Activated CD4-positive, alpha-beta T cell treated with anti-CD3 and anti-CD28 coated beads for 36 hours (primary cell): ENCODE results near the gene DLST. TPM values are rescaled to one million over a fixed set of nuclear protein-coding genes. Genes with fewer than 3 reads are reported as not detected.

Experiments used
- ATAC-seq: fragments of 200-7000 bp; cut with Tn5 transposase; one replicate; pipeline ENCODE4 v1.10.0; 2021; ENCODE audit warnings: mild to moderate bottlenecking, moderate library complexity
- CTCF ChIA-PET: fragments of 350-600 bp; sonication (Branson Sonifier 250); formaldehyde crosslinking; loops from one replicate; lab custom pipeline; 2021; ENCODE audit warnings: antibody characterized with exemption; lab: Charles Lee
- POLR2A ChIA-PET: fragments of 350-600 bp; sonication (Branson Sonifier 250); formaldehyde crosslinking; loops from one replicate; lab custom pipeline; 2021; ENCODE audit warnings: antibody characterized with exemption, inconsistent platforms; lab: Charles Lee
- DNase-seq: peaks from one replicate; pipeline ENCODE4 v3.0.0-alpha.2; 2020
- H3K27ac Mint-ChIP-seq: one replicate; pipeline ENCODE4 v1.8.0; 2021; ENCODE audit warnings: mixed read lengths
- H3K27me3 Mint-ChIP-seq: one replicate; pipeline ENCODE4 v1.8.0; 2021; ENCODE audit warnings: mixed read lengths
- H3K36me3 Mint-ChIP-seq: one replicate; pipeline ENCODE4 v1.8.0; 2021; ENCODE audit warnings: low read depth, mixed read lengths
- H3K4me1 Mint-ChIP-seq: one replicate; pipeline ENCODE4 v1.8.0; 2021; ENCODE audit warnings: mixed read lengths
- H3K4me3 Mint-ChIP-seq: one replicate; pipeline ENCODE4 v1.8.0; 2021; ENCODE audit warnings: mild to moderate bottlenecking, moderate library complexity, mixed read lengths
- H3K9me3 Mint-ChIP-seq: one replicate; pipeline ENCODE4 v1.8.0; 2021; ENCODE audit warnings: low read depth, mixed read lengths
- intact Hi-C, 2 experiments: fragments of 100-400 bp; cut with DNase I in 1 of 2; cut with micrococcal nuclease in 1 of 2; formaldehyde crosslinking; loops; one replicate each; pipeline versions ENCODE4 v1.14.2 to v1.15.1; 2022 to 2024; cut with DNase I, micrococcal nuclease
- total RNA-seq, 2 experiments: library from RNA; stranded (reverse); gene quantifications; one replicate each; pipeline ENCODE4 v1.2.3, GENCODE V29; 2021

Gene DLST
- 100 to 1,000 TPM; 103 to 120 TPM for total RNA-seq

DNA sequence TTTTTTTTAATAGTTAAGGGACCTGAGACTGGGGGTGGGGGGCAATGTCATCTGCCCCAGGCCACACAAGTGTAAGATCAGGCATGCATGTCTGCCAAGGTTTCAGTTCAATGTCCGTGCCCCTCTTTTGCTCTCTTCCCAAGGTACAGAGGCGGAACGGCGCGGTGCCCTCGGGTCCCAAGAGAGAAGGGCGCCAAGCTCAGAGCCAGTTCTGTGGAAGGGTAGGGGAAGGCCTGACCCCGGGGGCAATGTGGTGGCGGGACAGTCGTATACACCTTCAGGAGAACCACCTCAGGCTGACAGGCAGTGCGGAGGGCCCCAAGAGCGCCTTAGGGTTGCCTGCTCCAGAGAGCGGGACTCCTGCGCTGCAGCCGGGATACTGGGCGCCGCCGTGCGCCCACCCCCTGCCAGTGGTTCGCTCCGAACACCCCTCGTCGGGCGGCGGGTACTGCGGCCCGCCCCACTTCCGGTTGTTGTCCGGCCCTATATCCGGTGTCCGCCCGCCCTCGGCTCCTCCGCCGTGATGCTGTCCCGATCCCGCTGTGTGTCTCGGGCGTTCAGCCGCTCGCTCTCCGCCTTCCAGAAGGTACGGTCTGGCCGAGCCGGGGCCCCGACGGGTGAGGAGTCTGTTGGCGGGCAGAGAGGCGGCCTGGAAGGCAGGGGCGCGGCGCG is at the start of gene DLST:
Gene DLST (plus strand): TSS at position 486 of the 672 bp plus-strand sequence. CDS start 38 bp downstream, at position 524.
- Mint-ChIP-seq H3K36me3 (peaks cover 35% of the 10 kb centered on the region), H3K27ac (peak within 1 kb of the TSS; percentile 96), H3K27me3 (no peaks in the 10 kb centered on the region), H3K9me3 (no peaks in the 10 kb centered on the region), H3K4me1 (peaks cover 64% of the 10 kb centered on the region), H3K4me3 (peak within 1 kb of the TSS; percentile 99)
- peak; percentile 92 for DNase-seq
- POLR2A ChIA-PET = interaction anchor here (0.5 to 1.0 kb wide), 4 partner anchors 13 to 1030 kb away, joined by 3 to 4 read pairs (median 4); partner anchors contain the start of gene PTGR2
- CTCF ChIA-PET = interaction anchor here (0.6 to 12.0 kb wide), 10 partner anchors 10 to 63 kb away, joined by 3 to 98 read pairs (median 4); no protein-coding TSS in a partner anchor
- intact Hi-C loops = loop anchor here (1.0 to 5.0 kb wide), 10 partner anchors 15 to 781 kb away; partner anchors contain the start of genes AREL1 (in 1 of the 2), EIF2B2 (in 1 of the 2), ERG28 (in 1 of the 2) and FCF1 (in 1 of the 2)
- peak; percentile 89 for ATAC-seq

DNA sequence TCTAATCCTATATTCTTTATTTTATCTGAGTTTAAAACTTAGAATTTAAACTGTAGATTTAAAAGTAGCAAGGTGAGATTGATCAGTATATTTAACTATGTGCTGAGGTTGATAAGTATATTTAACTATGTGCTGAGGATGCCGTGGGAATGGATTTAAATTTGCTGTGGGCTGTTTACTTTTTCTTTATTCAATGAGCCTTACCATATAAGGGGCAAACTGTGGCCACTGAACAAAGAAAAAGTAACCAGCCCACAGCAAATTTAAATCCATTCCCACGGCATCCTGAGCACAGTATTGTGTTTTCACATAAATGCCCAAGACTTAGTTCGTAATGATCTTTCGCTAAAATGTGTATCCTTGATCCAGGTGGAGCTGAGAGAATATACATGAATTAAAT is 48.9 kb upstream of the DLST start:
- H3K36me3 Mint-ChIP-seq = peaks cover 33% of the 10 kb centered on the region

GRCh38 chr14:74834692-74835392 is 46.9 kb upstream of the DLST start:
- ChIA-PET POLR2A (no interaction called here), CTCF (interaction anchor here (0.6 to 6.3 kb wide), 4 partner anchors 10 to 899 kb away, joined by 3 to 38 read pairs (median 4); no protein-coding TSS in a partner anchor)
- no peak overlapping the region for H3K4me3 Mint-ChIP-seq
- intact Hi-C loops = no loop called here
- DNase-seq (no peak), ATAC-seq (no peak)
- peak overlapping the region; percentile 35 for H3K27ac Mint-ChIP-seq
- peaks cover 36% of the 10 kb centered on the region for H3K36me3 Mint-ChIP-seq
- H3K9me3 Mint-ChIP-seq = no peaks in the 10 kb centered on the region
- H3K27me3 Mint-ChIP-seq = no peaks in the 10 kb centered on the region
- H3K4me1 Mint-ChIP-seq = peaks cover 49% of the 10 kb centered on the region

More for the DNA sequence above, 48.9 kb upstream of the DLST start:
- Mint-ChIP-seq H3K27me3 (no peaks in the 10 kb centered on the region), H3K4me1 (peaks cover 34% of the 10 kb centered on the region), H3K9me3 (no peaks in the 10 kb centered on the region), H3K4me3 (no peak overlapping the region), H3K27ac (no peak overlapping the region)
- ATAC-seq (no peak), DNase-seq (no peak)
- POLR2A ChIA-PET = no interaction called here
- intact Hi-C loops = no loop called here
- CTCF ChIA-PET = no interaction called here

GRCh38 chr14:74835645-74836250 is 46.0 kb upstream of the DLST start:
- ATAC-seq (no peak), DNase-seq (peak; percentile 25)
- ChIA-PET CTCF (interaction anchor here (0.6 to 6.3 kb wide), 8 partner anchors 11 to 900 kb away, joined by 3 to 38 read pairs (median 4); partner anchors contain the start of gene DLST), POLR2A (interaction anchor here (0.8 kb wide), 1 partner anchor 232 kb away, joined by 10 read pairs; no protein-coding TSS in a partner anchor)
- H3K4me3 Mint-ChIP-seq = no peak overlapping the region
- H3K9me3 Mint-ChIP-seq = no peaks in the 10 kb centered on the region
- H3K27me3 Mint-ChIP-seq = no peaks in the 10 kb centered on the region
- H3K4me1 Mint-ChIP-seq = peaks cover 58% of the 10 kb centered on the region
- peak overlapping the region; percentile 84 for H3K27ac Mint-ChIP-seq
- peaks cover 40% of the 10 kb centered on the region for H3K36me3 Mint-ChIP-seq
- intact Hi-C loops = no loop called here

DNA sequence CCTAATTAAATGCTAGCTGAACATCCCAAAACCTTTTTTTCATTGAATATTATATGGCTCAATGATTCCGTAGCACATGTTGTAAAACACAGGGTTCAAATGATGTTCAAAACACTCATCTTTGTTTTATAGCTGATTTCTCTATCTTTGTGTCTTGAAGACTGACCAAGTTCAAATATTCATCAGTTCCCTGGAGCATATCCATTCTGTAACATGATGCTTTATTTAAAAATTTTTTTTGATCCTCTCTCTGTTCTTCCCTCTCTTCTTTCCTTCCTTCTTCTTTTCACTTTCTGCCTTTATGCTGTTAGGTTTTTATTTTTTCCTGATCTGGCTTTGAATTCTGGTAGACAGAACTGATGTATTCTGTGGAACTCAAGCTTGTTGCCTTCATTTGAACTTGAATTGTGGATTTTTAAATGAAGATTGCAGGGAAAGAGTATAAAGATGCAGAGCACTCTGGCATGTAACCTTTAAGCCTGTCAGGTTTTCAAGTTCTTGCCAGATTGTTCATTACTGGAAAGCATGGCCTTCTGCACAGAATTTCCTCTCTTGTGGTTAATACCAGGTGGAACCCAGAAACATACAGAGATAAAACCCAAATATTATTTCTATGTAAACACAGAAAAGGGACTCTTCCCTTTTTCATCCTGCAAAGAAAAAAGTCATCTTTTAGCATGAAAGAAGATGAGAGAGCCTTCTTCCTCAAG is 45.3 kb upstream of the DLST start:
- DNase-seq = no peak
- peaks cover 64% of the 10 kb centered on the region for H3K4me1 Mint-ChIP-seq
- no peak for ATAC-seq
- H3K9me3 Mint-ChIP-seq = no peaks in the 10 kb centered on the region
- H3K27me3 Mint-ChIP-seq = no peaks in the 10 kb centered on the region
- intact Hi-C loops = no loop called here
- CTCF ChIA-PET = interaction anchor here (0.6 to 6.3 kb wide), 7 partner anchors 18 to 585 kb away, joined by 3 to 38 read pairs (median 4); partner anchors contain the start of gene DLST
- POLR2A ChIA-PET = interaction anchor here (0.8 kb wide), 1 partner anchor 233 kb away, joined by 10 read pairs; no protein-coding TSS in a partner anchor
- peak overlapping the region; percentile 95 for H3K27ac Mint-ChIP-seq
- peaks cover 45% of the 10 kb centered on the region for H3K36me3 Mint-ChIP-seq
- H3K4me3 Mint-ChIP-seq = no peak overlapping the region

- CTCF ChIA-PET = interaction anchor here (0.9 to 6.3 kb wide), 3 partner anchors 23 to 229 kb away, joined by 3 to 38 read pairs (median 3); no protein-coding TSS in a partner anchor
- Mint-ChIP-seq H3K36me3 (peaks cover 46% of the 10 kb centered on the region), H3K9me3 (no peaks in the 10 kb centered on the region), H3K4me1 (peaks cover 75% of the 10 kb centered on the region), H3K4me3 (peak overlapping the region; percentile 42), H3K27ac (peak overlapping the region; percentile 91), H3K27me3 (no peaks in the 10 kb centered on the region)
- POLR2A ChIA-PET = interaction anchor here (0.6 kb wide), 1 partner anchor 420 kb away, joined by 4 read pairs; no protein-coding TSS in a partner anchor
- DNase-seq (no peak), ATAC-seq (peak; percentile 27)
- intact Hi-C loops = loop anchor here in 1 of 2 experiments (2.0 kb wide), 1 partner anchor 43 kb away; the partner anchor contains the start of gene DLST
Observed at GRCh38 chr14:74838166-74838565, 43.5 kb upstream of the DLST start.

- peak; percentile 31 for ATAC-seq
- no peaks in the 10 kb centered on the region for H3K9me3 Mint-ChIP-seq
- intact Hi-C loops = loop anchor here (2.0 to 5.0 kb wide), 2 partner anchors 128 to 228 kb away; partner anchors contain the start of genes AREL1 (in 1 of the 2), FCF1 (in 1 of the 2) and LTBP2 (in 1 of the 2)
Observed at GRCh38 chr14:74840603-74841030, 41.1 kb upstream of the DLST start.

GRCh38 chr14:74841230-74842207 is 40.2 kb upstream of the DLST start:
- peaks cover 35% of the 10 kb centered on the region for H3K36me3 Mint-ChIP-seq
- POLR2A ChIA-PET = interaction anchor here (0.6 to 0.7 kb wide), 2 partner anchors 47 to 69 kb away, joined by 3 read pairs; no protein-coding TSS in a partner anchor
- peak overlapping the region; percentile 24 for H3K4me3 Mint-ChIP-seq
- H3K4me1 Mint-ChIP-seq = peaks cover 59% of the 10 kb centered on the region
- H3K9me3 Mint-ChIP-seq = no peaks in the 10 kb centered on the region
- peak overlapping the region; percentile 80 for H3K27ac Mint-ChIP-seq
- ATAC-seq (peak; percentile 81), DNase-seq (peak; percentile 49)
- intact Hi-C loops = loop anchor here (2.0 to 5.0 kb wide), 3 partner anchors 129 to 229 kb away; partner anchors contain the start of genes AREL1 (in 1 of the 2), FCF1 (in 1 of the 2) and LTBP2 (in 1 of the 2)
- CTCF ChIA-PET = interaction anchor here (1.0 to 1.9 kb wide), 6 partner anchors 13 to 64 kb away, joined by 3 to 6 read pairs (median 4); no protein-coding TSS in a partner anchor
- H3K27me3 Mint-ChIP-seq = no peaks in the 10 kb centered on the region

More at GRCh38 chr14:74840603-74841030, 41.1 kb upstream of the DLST start:
- Mint-ChIP-seq H3K27ac (peak overlapping the region; percentile 80), H3K27me3 (no peaks in the 10 kb centered on the region), H3K4me3 (no peak overlapping the region), H3K4me1 (peaks cover 64% of the 10 kb centered on the region), H3K36me3 (peaks cover 41% of the 10 kb centered on the region)
- CTCF ChIA-PET = interaction anchor here (1.0 to 6.3 kb wide), 3 partner anchors 12 to 20 kb away, joined by 4 to 38 read pairs (median 4); no protein-coding TSS in a partner anchor
- POLR2A ChIA-PET = no interaction called here
- no peak for DNase-seq

DNA sequence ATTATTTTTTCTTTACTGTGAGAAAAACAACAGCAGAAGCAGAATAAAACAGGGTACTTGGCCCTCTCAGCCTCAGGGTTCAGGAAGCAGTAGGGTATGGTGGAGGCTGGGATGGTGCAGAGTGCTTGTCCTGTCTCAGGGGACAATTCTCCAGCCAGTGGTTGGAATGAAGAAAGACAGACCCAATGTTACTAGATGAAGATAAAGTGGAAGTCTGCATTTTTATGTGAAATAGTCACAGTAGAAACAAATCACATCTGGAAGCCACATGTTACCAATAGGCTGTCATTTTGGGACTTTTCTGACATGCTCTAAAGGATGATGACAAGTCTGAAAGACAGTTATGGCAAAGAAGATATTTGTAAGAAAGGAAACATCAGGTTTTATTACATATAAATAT is 38.1 kb upstream of the DLST start:
- Mint-ChIP-seq H3K36me3 (peaks cover 21% of the 10 kb centered on the region), H3K4me1 (peaks cover 40% of the 10 kb centered on the region), H3K27me3 (no peaks in the 10 kb centered on the region), H3K27ac (no peak overlapping the region), H3K4me3 (no peak overlapping the region), H3K9me3 (no peaks in the 10 kb centered on the region)
- ATAC-seq (no peak), DNase-seq (no peak)
- CTCF ChIA-PET = interaction anchor here (1.6 to 1.9 kb wide), 3 partner anchors 11 to 61 kb away, joined by 4 to 6 read pairs (median 5); no protein-coding TSS in a partner anchor
- POLR2A ChIA-PET = no interaction called here
- intact Hi-C loops = loop anchor here in 1 of 2 experiments (2.0 to 5.0 kb wide), 2 partner anchors 131 to 225 kb away; partner anchors contain the start of genes AREL1 and FCF1
